Smooth muscle cell (in vitro differentiated cells): Measurements from ENCODE around the gene CFAP73. TPM values are rescaled to one million over a fixed set of nuclear protein-coding genes. Genes with fewer than 3 reads are reported as not detected.

ENCODE experiments used
- DNase-seq: peaks from one replicate; lab custom pipeline; 2025; ENCODE audit not compliant: unreplicated experiment; lab: John Stamatoyannopoulos, UW
- H2AFZ ChIP-seq: fragments of 200-600 bp; sonication (generic); 2 replicates; pipeline ENCODE4 v1.6.0; 2016; ENCODE audit warnings: antibody characterized with exemption, low read depth, mild to moderate bottlenecking
- H3F3A ChIP-seq: fragments of 200-600 bp; sonication (generic); 2 replicates; pipeline ENCODE4 v1.6.0; 2017; ENCODE audit warnings: antibody characterized with exemption, low read depth
- H3K27ac ChIP-seq: fragments of 200-600 bp; sonication (generic); 2 replicates; pipeline ENCODE4 v1.5.1; 2016; ENCODE audit warnings: low read depth, mild to moderate bottlenecking
- H3K27me3 ChIP-seq: fragments of 200-600 bp; sonication (generic); 2 replicates; pipeline ENCODE4 v1.6.1; 2016; ENCODE audit warnings: low read depth, mild to moderate bottlenecking
- H3K36me3 ChIP-seq: fragments of 200-600 bp; sonication (generic); 2 replicates; pipeline ENCODE4 v1.5.1; 2016; ENCODE audit warnings: low read depth
- H3K4me1 ChIP-seq: fragments of 200-600 bp; sonication (generic); 2 replicates; pipeline ENCODE4 v1.5.1; 2016; ENCODE audit warnings: low read depth
- H3K4me2 ChIP-seq: fragments of 200-600 bp; sonication (generic); 2 replicates; pipeline ENCODE4 v1.6.0; 2016; ENCODE audit warnings: mild to moderate bottlenecking
- H3K4me3 ChIP-seq: fragments of 200-600 bp; sonication (generic); 2 replicates; pipeline ENCODE4 v1.5.1; 2016; ENCODE audit warnings: mild to moderate bottlenecking
- H3K79me2 ChIP-seq: fragments of 200-600 bp; sonication (generic); 2 replicates; pipeline ENCODE4 v1.6.0; 2016; ENCODE audit warnings: low read depth, mild to moderate bottlenecking
- H3K9ac ChIP-seq: fragments of 200-600 bp; sonication (generic); 2 replicates; pipeline ENCODE4 v1.6.0; 2016; ENCODE audit warnings: low read depth
- H3K9me3 ChIP-seq: fragments of 200-600 bp; sonication (generic); replicated peaks from 2 replicates; pipeline ENCODE4 v1.5.1; 2016; ENCODE audit warnings: low read depth
- H4K20me1 ChIP-seq: fragments of 200-600 bp; sonication (generic); 2 replicates; pipeline ENCODE4 v1.6.0; 2016; ENCODE audit warnings: low read depth
- CTCF ChIP-seq: fragments of 200-600 bp; sonication (generic); IDR thresholded peaks from 2 replicates; pipeline ENCODE4 v1.5.1; 2017; ENCODE audit warnings: borderline replicate concordance, mild to moderate bottlenecking, antibody characterized with exemption; ENCODE audit not compliant: insufficient read depth, poor library complexity, severe bottlenecking
- WGBS: methylation state at CpG from one replicate; pipeline ENCODE4 v1.1.7; 2016; ENCODE audit warnings: low lambda C conversion rate; 5-methylcytosine and 5-hydroxymethylcytosine counted together
- polyA plus RNA-seq: library from polyadenylated mRNA; unstranded; fragments of >200 nt; fragmentation: Nextera tagmentation; extraction: Ambion mirVana; gene quantifications from 2 replicates; pipeline ENCODE4 v1.2.1, GENCODE V29; 2016
- total RNA-seq: library from RNA; depleted of rRNA; stranded (reverse); fragments of >200 nt; gene quantifications from 2 replicates; pipeline ENCODE4 v1.2.3, GENCODE V29; 2014

CFAP73 gene
- total and polyA plus RNA-seq, 2 experiments from 2014 or later: not detected

GRCh38 chr12:113134071-113134470 lies 15.5 kb upstream of the CFAP73 start:
- no peak for TF ChIP-seq CTCF
- no peak for DNase-seq
- peaks cover 16% of the 10 kb centered on the region for H3K27me3 ChIP-seq
- H3F3A ChIP-seq: no peaks in the 10 kb centered on the region
- H3K79me2 ChIP-seq: no peaks in the 10 kb centered on the region
- H3K4me2 ChIP-seq: no peak overlapping the region
- no peaks in the 10 kb centered on the region for H3K4me1 ChIP-seq
- no peak overlapping the region for H3K27ac ChIP-seq
- H4K20me1 ChIP-seq: no peaks in the 10 kb centered on the region
- no peaks in the 10 kb centered on the region for H3K36me3 ChIP-seq
- no peak overlapping the region for H3K9ac ChIP-seq
- H3K4me3 ChIP-seq: no peak overlapping the region
- 83% methylated on average over 2 of the region's 2 CpGs for WGBS
- no peak overlapping the region for H2AFZ ChIP-seq
- H3K9me3 ChIP-seq: no peaks in the 10 kb centered on the region

- no peak for DNase-seq
- no peak overlapping the region for H3K27ac ChIP-seq
- H3K9ac ChIP-seq: no peak overlapping the region
- H3K79me2 ChIP-seq: no peaks in the 10 kb centered on the region
- no peak overlapping the region for H2AFZ ChIP-seq
- TF ChIP-seq CTCF: no peak
- H3K4me1 ChIP-seq: no peaks in the 10 kb centered on the region
- no peak overlapping the region for H3K4me3 ChIP-seq
- H3K27me3 ChIP-seq: peaks cover 16% of the 10 kb centered on the region
- no peak overlapping the region for H3K4me2 ChIP-seq
- 92% methylated on average over 6 of the region's 6 CpGs for WGBS
- no peaks in the 10 kb centered on the region for H3K36me3 ChIP-seq
- H3K9me3 ChIP-seq: no peaks in the 10 kb centered on the region
- no peaks in the 10 kb centered on the region for H4K20me1 ChIP-seq
- H3F3A ChIP-seq: no peaks in the 10 kb centered on the region
These were observed 15.0 kb upstream of the CFAP73 start for GRCh38 chr12:113134521-113134951.

GRCh38 chr12:113135178-113136127 lies 14.1 kb upstream of the CFAP73 start, which contains the start of gene RASAL1:
Gene RASAL1, minus strand, starts transcription at chr12:113135761. Its CDS starts 299 bp downstream, at chr12:113135462.
- 9% methylated on average over 42 of the region's 68 CpGs for WGBS
- Histone ChIP-seq H3K9ac (no peak within 1 kb of the TSS), H3K36me3 (no peaks in the 10 kb centered on the region), H3K9me3 (no peaks in the 10 kb centered on the region), H3K4me3 (no peak within 1 kb of the TSS), H3F3A (no peaks in the 10 kb centered on the region), H3K79me2 (no peaks in the 10 kb centered on the region), H3K4me2 (peak within 1 kb of the TSS; percentile 73), H4K20me1 (no peaks in the 10 kb centered on the region), H3K27ac (no peak within 1 kb of the TSS), H3K27me3 (peaks cover 16% of the 10 kb centered on the region), H3K4me1 (no peaks in the 10 kb centered on the region), H2AFZ (no peak within 1 kb of the TSS)
- TF ChIP-seq CTCF: peak; percentile 38
- no peak for DNase-seq
